ENCODE results near the gene UGGT1.

- no peak for TF ChIP-seq CTCF (conservative IDR thresholded peaks at IDR 0.05; ENCODE audit: low read depth in 2 of 2)
- no peak for TF ChIP-seq EZH2phosphoT487 (IDR thresholded peaks at IDR 0.05; ENCODE audit: unreplicated experiment)
- no peak for TF ChIP-seq STAT1 (IDR thresholded peaks at IDR 0.05; ENCODE audit: unreplicated experiment)
- no peak for TF ChIP-seq EZH2 (IDR thresholded peaks at IDR 0.05; ENCODE audit: low read depth, unreplicated experiment)
- TF ChIP-seq CREB1 (CRISPR knock-in tag; IDR thresholded peaks at IDR 0.05; ENCODE audit: low read depth) = no peak
- TF ChIP-seq REST (IDR thresholded peaks at IDR 0.05; ENCODE audit: unreplicated experiment) = no peak
- no peak for TF ChIP-seq POLR2AphosphoS5 (IDR thresholded peaks at IDR 0.05; ENCODE audit: low read depth)
- TF ChIP-seq NANOG (IDR thresholded peaks at IDR 0.05; ENCODE audit: borderline replicate concordance) = no peak
- no peak for TF ChIP-seq ZNF114 (CRISPR knock-in tag; IDR thresholded peaks at IDR 0.05)
Measured at GRCh38 chr2:128196471-128196931, 105.5 kb downstream of the UGGT1 start.
